HUES64 (cell line): Measurements from ENCODE around the gene TNFSF13.

Experiments used
- H3K27ac ChIP-seq: 2 replicates; pipeline ENCODE4 v1.7.0; 2013; ENCODE audit warnings: low read depth, low read length, inconsistent platforms
- H3K27me3 ChIP-seq: 2 replicates; pipeline ENCODE4 v1.6.1; 2013; ENCODE audit warnings: mild to moderate bottlenecking, low read length; ENCODE audit not compliant: insufficient read depth
- H3K36me3 ChIP-seq: 2 replicates; pipeline ENCODE4 v1.6.1; 2013; ENCODE audit warnings: mild to moderate bottlenecking, low read length; ENCODE audit not compliant: insufficient read depth
- H3K4me1 ChIP-seq: 2 replicates; pipeline ENCODE4 v1.6.1; 2013; ENCODE audit warnings: mild to moderate bottlenecking, low read length, moderate library complexity; ENCODE audit not compliant: insufficient read depth
- H3K4me3 ChIP-seq: 2 replicates; pipeline ENCODE4 v1.5.1; 2013; ENCODE audit warnings: mild to moderate bottlenecking, low read length, moderate library complexity
- H3K9ac ChIP-seq: 2 replicates; pipeline ENCODE4 v1.6.1; 2013; ENCODE audit warnings: mild to moderate bottlenecking, low read depth, low read length
- H3K9me3 ChIP-seq: 2 replicates; pipeline ENCODE4 v1.6.1; 2013; ENCODE audit warnings: low read depth, low read length; ENCODE audit not compliant: insufficient read depth
- WGBS: fragments of 150-250, 120-280 bp; methylation state at CpG from one replicate; pipeline ENCODE4 v1.1.7; 2013; ENCODE audit warnings: missing lambda C conversion rate; 5-methylcytosine and 5-hydroxymethylcytosine counted together

Gene TNFSF13

GRCh38 chr17:7553356-7553755, 5.2 kb upstream of the TNFSF13 start:
- Histone ChIP-seq H3K9ac (no peak overlapping the region), H3K9me3 (no peaks in the 10 kb centered on the region), H3K27ac (no peak overlapping the region), H3K27me3 (no peaks in the 10 kb centered on the region), H3K4me1 (peaks cover 13% of the 10 kb centered on the region), H3K36me3 (no peaks in the 10 kb centered on the region), H3K4me3 (no peak overlapping the region)
- WGBS = 96% methylated on average over 1 of the region's 1 CpG

- H3K27me3 ChIP-seq = no peaks in the 10 kb centered on the region
- H3K4me1 ChIP-seq = peaks cover 28% of the 10 kb centered on the region
- no peak overlapping the region for H3K9ac ChIP-seq
- no peak overlapping the region for H3K4me3 ChIP-seq
- WGBS = 62% methylated on average over 10 of the region's 10 CpGs
- H3K36me3 ChIP-seq = no peaks in the 10 kb centered on the region
- H3K9me3 ChIP-seq = no peaks in the 10 kb centered on the region
- no peak overlapping the region for H3K27ac ChIP-seq
These were observed 3.1 kb upstream of the TNFSF13 start for GRCh38 chr17:7555320-7555948.

GRCh38 chr17:7556627-7557026, 1.9 kb upstream of the TNFSF13 start:
- 93% methylated on average over 12 of the region's 12 CpGs for WGBS
- no peaks in the 10 kb centered on the region for H3K27me3 ChIP-seq
- H3K9me3 ChIP-seq = no peaks in the 10 kb centered on the region
- H3K4me3 ChIP-seq = no peak overlapping the region
- H3K27ac ChIP-seq = no peak overlapping the region
- H3K36me3 ChIP-seq = no peaks in the 10 kb centered on the region
- H3K9ac ChIP-seq = no peak overlapping the region
- peaks cover 32% of the 10 kb centered on the region for H3K4me1 ChIP-seq

- Histone ChIP-seq H3K9me3 (no peaks in the 10 kb centered on the region), H3K4me1 (peaks cover 32% of the 10 kb centered on the region), H3K27me3 (no peaks in the 10 kb centered on the region), H3K9ac (no peak overlapping the region), H3K36me3 (no peaks in the 10 kb centered on the region), H3K4me3 (no peak overlapping the region), H3K27ac (no peak overlapping the region)
- 70% methylated on average over 19 of the region's 19 CpGs for WGBS
These were observed 1.3 kb upstream of the TNFSF13 start for GRCh38 chr17:7557147-7557764.

GRCh38 chr17:7557775-7558543, 591 bp upstream of the TNFSF13 start:
- peaks cover 37% of the 10 kb centered on the region for H3K4me1 ChIP-seq
- no peaks in the 10 kb centered on the region for H3K36me3 ChIP-seq
- H3K27ac ChIP-seq = peak overlapping the region; percentile 56; the same call in 1 of the 2 replicates
- H3K9me3 ChIP-seq = no peaks in the 10 kb centered on the region
- H3K4me3 ChIP-seq = peak overlapping the region; percentile 34
- no peaks in the 10 kb centered on the region for H3K27me3 ChIP-seq
- WGBS = 25% methylated on average over 21 of the region's 21 CpGs
- peak overlapping the region; percentile 29 for H3K9ac ChIP-seq

GRCh38 chr17:7559320-7560171, 996 bp downstream of the TNFSF13 start:
- Histone ChIP-seq H3K9ac (no peak overlapping the region), H3K27ac (no peak overlapping the region; the same call in 1 of the 2 replicates), H3K27me3 (no peaks in the 10 kb centered on the region), H3K36me3 (peaks cover 9% of the 10 kb centered on the region), H3K9me3 (no peaks in the 10 kb centered on the region), H3K4me3 (no peak overlapping the region), H3K4me1 (peaks cover 38% of the 10 kb centered on the region)
- 82% methylated on average over 18 of the region's 18 CpGs for WGBS

- Histone ChIP-seq H3K4me1 (peaks cover 38% of the 10 kb centered on the region), H3K9me3 (no peaks in the 10 kb centered on the region), H3K4me3 (peak overlapping the region; percentile 70), H3K27ac (peak overlapping the region; percentile 67; the same call in 1 of the 2 replicates), H3K9ac (peak overlapping the region; percentile 60), H3K36me3 (peaks cover 17% of the 10 kb centered on the region), H3K27me3 (no peaks in the 10 kb centered on the region)
- WGBS = 33% methylated on average over 19 of the region's 22 CpGs
These were observed 1.9 kb downstream of the TNFSF13 start for GRCh38 chr17:7560172-7561027.

- Histone ChIP-seq H3K4me3 (peak overlapping the region; percentile 70), H3K27ac (peak overlapping the region; percentile 84), H3K9ac (peak overlapping the region; percentile 81), H3K9me3 (no peaks in the 10 kb centered on the region), H3K27me3 (no peaks in the 10 kb centered on the region), H3K4me1 (peaks cover 38% of the 10 kb centered on the region), H3K36me3 (peaks cover 24% of the 10 kb centered on the region)
- WGBS = under 1% methylated on average over 30 of the region's 32 CpGs
These were observed 2.6 kb downstream of the TNFSF13 start for GRCh38 chr17:7561028-7561575.

- under 1% methylated on average over 82 of the region's 82 CpGs for WGBS
- H3K27me3 ChIP-seq = no peaks in the 10 kb centered on the region
- H3K27ac ChIP-seq = peak within 1 kb of the TSS; percentile 84
These were observed 3.1 kb downstream of the TNFSF13 start, which contains the start of gene SENP3 for GRCh38 chr17:7561589-7562207. SENP3 (plus strand) TSS chr17:7561919; CDS start chr17:7563077, 1,158 bp downstream.

More at GRCh38 chr17:7561589-7562207, 3.1 kb downstream of the TNFSF13 start, which contains the start of gene SENP3:
- Histone ChIP-seq H3K4me3 (peak within 1 kb of the TSS; percentile 70), H3K36me3 (peaks cover 30% of the 10 kb centered on the region), H3K9ac (peak within 1 kb of the TSS; percentile 82), H3K9me3 (no peaks in the 10 kb centered on the region), H3K4me1 (peaks cover 38% of the 10 kb centered on the region)
